ENCODE results near the gene TRAPPC11.
A peak's percentile ranks its signal among the peaks of the same experiment; 100 is the strongest.

TRAPPC11 gene

GRCh38 chr4:183636923-183637322 lies 22.2 kb upstream of the TRAPPC11 start:
- intact Hi-C loops (cut with DNase I), result no loop called here
- no peak for DNase-seq

GRCh38 chr4:183637461-183637860 lies 21.6 kb upstream of the TRAPPC11 start:
- intact Hi-C loops (cut with DNase I), result no loop called here
- DNase-seq, result no peak

DNA sequence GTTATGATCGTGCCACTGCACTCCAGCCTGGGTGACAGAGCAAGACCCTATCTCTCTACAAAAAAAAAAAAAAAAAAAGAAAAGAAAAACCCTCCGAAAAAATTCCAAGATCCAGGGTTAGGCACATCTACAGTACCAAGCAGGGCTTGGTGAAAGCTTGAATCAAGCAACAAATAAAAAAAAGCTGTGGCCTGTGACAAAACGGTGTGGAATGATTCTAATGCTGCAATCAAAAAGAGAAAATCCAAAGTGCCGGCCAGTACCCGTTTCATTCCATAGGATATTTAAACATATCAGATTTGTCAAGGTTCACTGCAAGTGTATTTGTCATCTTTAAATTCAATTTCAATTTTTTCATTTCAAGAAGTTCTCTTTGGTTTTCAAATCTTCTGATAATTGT lies 20.7 kb upstream of the TRAPPC11 start:
- no peak for DNase-seq
- intact Hi-C loops (cut with DNase I), result no loop called here

DNA sequence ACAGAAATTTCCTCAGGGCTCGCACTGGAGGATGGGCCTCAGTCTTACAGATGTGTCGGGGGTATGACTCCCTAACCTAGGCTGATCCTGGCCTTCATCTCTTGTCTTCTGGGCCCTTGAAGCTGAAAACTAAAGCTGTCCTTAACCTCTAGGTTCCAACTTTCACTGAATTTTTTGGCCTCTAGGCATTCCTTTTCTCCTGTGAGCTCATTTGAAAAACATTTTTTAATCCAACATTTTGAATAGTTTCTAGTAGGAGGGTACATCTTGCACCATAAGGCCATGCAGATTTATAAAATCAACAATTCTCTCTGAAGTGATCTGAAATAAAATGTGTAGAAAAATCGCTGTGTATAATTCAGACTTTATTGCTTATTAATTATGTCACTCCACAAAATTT lies 19.8 kb upstream of the TRAPPC11 start:
- intact Hi-C loops (cut with DNase I), result no loop called here
- DNase-seq, result no peak

DNA sequence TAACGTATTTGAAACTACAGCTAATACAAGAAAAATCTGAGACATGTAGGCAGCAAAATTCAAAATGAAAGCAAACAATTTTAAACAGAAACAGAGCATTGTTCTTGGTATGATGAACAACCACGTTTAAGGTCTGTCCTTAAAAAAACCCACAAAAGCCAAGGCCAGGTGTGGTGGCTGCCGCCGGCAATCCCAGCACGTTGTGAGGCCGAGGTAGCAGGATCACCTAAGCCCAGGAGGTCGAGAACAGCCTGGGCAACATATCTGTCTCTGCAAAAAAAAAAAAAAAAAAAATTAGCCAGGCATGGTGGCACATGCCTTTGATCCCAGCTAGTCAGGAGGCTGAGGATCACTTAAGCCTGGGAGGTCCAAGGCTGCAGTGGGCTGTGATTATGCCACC lies 13.8 kb upstream of the TRAPPC11 start:
- intact Hi-C loops (cut with DNase I), result no loop called here

GRCh38 chr4:183657564-183657963 lies 1.5 kb upstream of the TRAPPC11 start:
- intact Hi-C loops (cut with DNase I), result loop anchor here (5.0 kb wide), 1 partner anchor 245 kb away; no protein-coding TSS in a partner anchor
- DNase-seq, result no peak

More for the DNA sequence above, 13.8 kb upstream of the TRAPPC11 start:
- no peak for DNase-seq

DNA sequence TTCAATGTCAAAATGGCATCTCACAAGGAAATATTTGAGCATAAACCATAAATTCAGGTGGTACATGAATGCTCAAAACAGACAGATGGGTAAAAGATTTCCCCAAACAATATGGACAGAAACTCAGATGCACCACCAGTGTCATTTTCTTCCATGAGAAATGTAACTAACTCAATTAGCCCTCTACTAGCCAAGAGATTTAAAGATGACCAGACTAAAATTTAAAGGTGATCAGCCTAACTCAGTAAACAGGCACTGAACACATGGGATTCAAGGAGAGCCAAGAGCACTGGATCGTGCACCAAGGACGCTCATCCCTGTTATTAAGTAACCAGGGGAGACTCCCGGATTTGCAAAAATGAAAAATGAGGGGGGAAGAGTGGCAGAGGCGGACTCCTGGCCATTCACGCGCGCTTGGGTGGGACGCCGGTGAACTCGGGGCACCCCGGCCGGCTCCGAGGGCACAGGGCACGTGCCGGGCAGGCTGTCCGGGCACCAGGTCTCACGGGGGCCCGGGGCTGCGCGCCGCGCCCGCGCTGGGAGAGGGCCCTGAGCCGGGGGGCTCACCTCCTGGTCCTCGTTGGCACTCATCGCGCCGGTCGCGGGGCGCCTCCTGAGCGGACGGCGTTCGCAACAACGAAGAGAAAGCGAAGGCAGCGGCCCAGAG lies 598 bp upstream of the TRAPPC11 start:
- intact Hi-C loops (cut with DNase I), result loop anchor here (1.0 to 5.0 kb wide), 2 partner anchors 154 to 244 kb away; no protein-coding TSS in a partner anchor
- peak in 4 of 10 donors; percentile 10 to 84 (median 42) for DNase-seq

DNA sequence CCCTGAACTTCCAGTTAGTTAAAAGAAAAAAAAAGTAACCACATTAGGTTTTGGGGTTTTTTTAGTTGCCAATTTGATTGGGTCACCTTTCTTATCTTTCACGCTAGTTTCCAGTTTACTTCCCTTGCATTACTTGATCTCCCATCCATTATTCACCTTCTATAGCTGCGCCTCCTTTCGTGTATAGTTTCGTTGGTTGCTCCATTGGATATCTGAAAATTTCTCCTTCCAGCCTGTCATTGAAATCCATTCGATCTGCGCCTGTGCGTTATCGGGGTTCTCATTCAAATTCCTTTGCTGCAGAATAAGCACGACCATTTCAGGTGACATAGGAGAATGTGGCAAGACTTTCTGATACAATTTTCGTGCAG lies 764 bp downstream of the TRAPPC11 start:
- no peak for DNase-seq
- intact Hi-C loops (cut with DNase I), result loop anchor here (1.0 to 5.0 kb wide), 2 partner anchors 156 to 242 kb away; no protein-coding TSS in a partner anchor

- intact Hi-C loops (cut with DNase I), result no loop called here
- no peak for DNase-seq
These were observed 7.0 kb downstream of the TRAPPC11 start for GRCh38 chr4:183666088-183666487.

- intact Hi-C loops (cut with DNase I), result no loop called here
- no peak for DNase-seq
These were observed 11.2 kb downstream of the TRAPPC11 start for GRCh38 chr4:183670251-183670650.

- intact Hi-C loops (cut with DNase I), result no loop called here
- DNase-seq, result no peak
These were observed 12.0 kb downstream of the TRAPPC11 start for GRCh38 chr4:183670960-183671555.

DNA sequence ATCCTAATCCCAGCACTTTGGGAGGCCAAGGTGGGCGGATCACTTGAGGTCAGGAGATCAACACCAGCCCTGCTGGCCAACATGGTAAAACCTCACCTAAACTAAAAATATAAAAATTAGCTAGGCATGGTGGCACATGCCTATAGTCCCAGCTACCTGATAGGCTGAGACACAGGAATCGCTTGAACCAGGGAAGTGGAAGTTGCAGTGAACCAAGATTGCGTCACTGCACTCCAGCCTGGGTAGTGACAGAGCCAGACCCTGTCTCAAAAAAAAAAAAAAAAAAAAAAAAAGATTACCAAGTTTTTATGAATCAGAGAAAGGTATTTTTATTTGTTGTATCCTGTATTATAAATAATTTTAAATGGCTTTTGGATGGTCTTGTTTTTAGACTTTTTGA lies 15.1 kb downstream of the TRAPPC11 start:
- no peak for DNase-seq
- intact Hi-C loops (cut with DNase I), result no loop called here

GRCh38 chr4:183675625-183676024 lies 16.5 kb downstream of the TRAPPC11 start:
- intact Hi-C loops (cut with DNase I), result no loop called here
- no peak for DNase-seq

- intact Hi-C loops (cut with DNase I), result no loop called here
- no peak for DNase-seq
These were observed 22.0 kb downstream of the TRAPPC11 start for GRCh38 chr4:183681119-183681518.

DNA sequence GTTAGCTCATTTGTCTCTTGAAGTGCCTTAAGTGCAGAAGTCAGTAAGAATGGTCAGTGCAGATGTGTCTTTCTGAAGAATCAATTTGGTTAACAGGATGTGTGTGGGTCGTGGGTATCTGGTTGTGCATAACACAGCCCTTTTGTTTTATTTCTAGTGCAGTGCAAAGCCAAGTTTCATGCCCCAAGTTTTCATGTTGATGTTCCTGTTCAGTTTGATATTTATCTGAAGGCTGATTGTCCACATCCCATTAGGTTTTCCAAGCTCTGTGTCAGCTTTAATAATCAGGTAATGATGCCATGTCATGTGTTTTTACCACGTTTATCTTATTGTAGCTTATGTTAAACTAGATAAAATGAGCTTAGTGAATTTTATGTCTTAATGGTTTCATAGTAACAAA lies 27.4 kb downstream of the TRAPPC11 start:
- DNase-seq, result no peak
- intact Hi-C loops (cut with DNase I), result no loop called here

DNA sequence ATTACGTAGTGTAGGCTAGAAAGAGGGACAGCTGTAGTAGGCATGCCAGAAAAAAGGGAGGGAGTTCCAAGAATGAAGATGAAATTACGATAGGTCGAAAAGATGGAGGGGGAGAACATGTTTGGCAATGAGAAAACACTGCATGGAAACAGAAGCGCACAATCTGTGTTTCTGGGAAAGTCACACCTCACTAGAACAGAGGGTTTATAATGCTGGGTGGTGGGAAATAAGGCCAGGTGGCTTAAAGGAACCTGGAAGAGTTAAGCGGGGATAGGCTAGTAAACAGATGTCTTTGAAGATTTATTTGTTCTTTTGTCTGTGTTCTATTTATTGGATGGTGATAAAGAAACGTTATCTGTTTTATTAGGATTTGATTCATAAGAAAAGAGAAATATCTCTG lies 29.1 kb downstream of the TRAPPC11 start:
- DNase-seq, result no peak
- intact Hi-C loops (cut with DNase I), result no loop called here

DNA sequence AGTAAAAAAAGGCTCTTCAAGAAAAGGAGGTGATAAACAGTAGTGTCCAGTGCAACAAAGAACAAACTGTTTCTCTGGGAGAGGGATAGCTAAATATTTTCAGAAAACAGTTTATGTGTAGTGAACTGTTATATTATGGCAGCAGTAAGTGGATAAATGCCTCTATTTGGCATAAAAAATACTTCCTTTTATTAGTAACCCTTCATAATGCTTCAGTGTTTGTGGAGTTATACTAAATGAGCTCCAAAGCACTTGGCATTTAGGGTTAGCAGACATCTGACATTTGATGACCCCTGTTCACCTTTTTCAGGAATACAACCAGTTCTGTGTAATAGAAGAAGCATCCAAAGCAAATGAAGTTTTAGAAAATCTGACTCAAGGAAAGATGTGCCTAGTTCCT lies 31.9 kb downstream of the TRAPPC11 start:
- no peak for DNase-seq
- intact Hi-C loops (cut with DNase I), result no loop called here

DNA sequence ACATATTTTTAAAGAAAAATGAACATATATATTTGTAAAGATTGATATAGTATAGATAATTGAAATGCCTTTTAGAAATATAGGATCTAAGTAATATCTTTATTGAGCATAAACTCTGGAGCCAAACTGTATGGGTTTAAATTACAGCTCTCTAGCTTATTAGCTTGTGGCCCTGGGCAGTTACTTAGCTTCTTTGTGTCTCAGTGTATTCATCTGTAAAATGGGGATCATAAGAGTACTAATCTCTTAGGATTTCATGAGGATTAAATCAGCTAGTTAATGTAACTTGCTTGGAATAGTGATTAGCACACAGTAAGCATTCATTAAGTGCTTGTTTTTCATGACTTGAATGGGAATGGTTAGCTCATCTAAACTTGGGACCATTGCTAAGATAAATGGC lies 32.8 kb downstream of the TRAPPC11 start:
- intact Hi-C loops (cut with DNase I), result no loop called here
- no peak for DNase-seq

DNA sequence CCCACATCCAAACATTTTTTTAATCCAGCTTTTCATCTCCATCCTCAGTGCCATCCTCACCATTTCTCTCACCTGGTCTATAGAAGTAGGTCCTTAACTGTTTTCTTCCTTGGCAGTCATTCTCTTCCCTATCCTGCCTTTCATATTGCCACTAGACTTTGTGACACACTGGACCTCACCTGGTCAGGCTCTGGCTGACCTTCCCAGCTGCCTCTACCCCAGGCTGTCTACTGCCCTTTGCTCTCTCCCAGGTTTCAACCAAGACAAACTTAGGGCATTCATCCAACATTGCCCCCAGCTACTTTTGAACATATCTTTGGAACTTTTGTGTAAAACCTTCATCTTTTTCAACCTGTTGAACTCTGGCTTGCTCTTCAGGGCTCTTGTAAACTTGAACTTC lies 39.8 kb downstream of the TRAPPC11 start:
- DNase-seq, result no peak
- intact Hi-C loops (cut with DNase I), result no loop called here

GRCh38 chr4:183700407-183700806 lies 41.3 kb downstream of the TRAPPC11 start:
- intact Hi-C loops (cut with DNase I), result no loop called here

GRCh38 chr4:183702492-183702891 lies 43.4 kb downstream of the TRAPPC11 start:
- intact Hi-C loops (cut with DNase I), result no loop called here
- no peak for DNase-seq

More at GRCh38 chr4:183700407-183700806, 41.3 kb downstream of the TRAPPC11 start:
- DNase-seq, result no peak

DNA sequence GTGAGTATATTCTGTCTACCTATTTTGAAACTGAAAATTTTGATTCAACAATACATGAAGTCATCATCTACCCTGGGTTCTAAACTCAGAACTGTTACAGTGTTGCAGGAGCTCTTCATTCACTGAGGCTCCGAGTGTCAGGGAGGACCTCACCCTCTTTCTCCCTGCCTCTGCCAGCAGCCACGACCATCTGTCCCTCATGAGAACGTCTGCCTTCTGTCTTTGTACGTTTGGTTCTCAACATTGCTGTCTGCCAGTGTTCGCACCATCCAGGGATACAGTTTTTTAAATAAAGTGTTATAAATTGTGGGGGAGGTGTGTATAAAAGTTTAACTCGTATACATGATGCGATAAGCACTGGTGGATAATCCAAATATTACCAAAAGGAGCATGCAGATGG lies 55.5 kb downstream of the TRAPPC11 start:
- DNase-seq, result no peak
- intact Hi-C loops (cut with DNase I), result no loop called here
